Measurements from ENCODE around the gene MAML3. TPM values are rescaled to one million over a fixed set of nuclear protein-coding genes. Genes with fewer than 3 reads are reported as not detected.

MAML3 gene
- total RNA-seq, 5 donors from 2014 or later (not counting 1 experiment from before 2014, with no cell fraction given), result 2.0 to 3.4 (median 2.7) TPM

GRCh38 chr4:139844459-139845036 lies 309.4 kb downstream of the MAML3 start:
- Mint-ChIP-seq H3K9me3 (no peaks in the 10 kb centered on the region), H3K4me1 (no peaks in the 10 kb centered on the region), H3K4me3 (no peak overlapping the region), H3K27me3 (no peaks in the 10 kb centered on the region), H3K27ac (no peak overlapping the region), H3K36me3 (no peaks in the 10 kb centered on the region)
- DNase-seq (no peak), ATAC-seq (replicated peaks in 1 of 4) (no peak)
- H3K4me1 ChIP-seq (ENCODE audit: control insufficient read depth in 1 of 2, extremely low read depth in 1 of 2, insufficient read depth in 2 of 2, low read length in 2 of 2), result no peaks in the 10 kb centered on the region
- CTCF ChIA-PET, result no interaction called here
- POLR2A ChIA-PET, result no interaction called here
- no peak overlapping the region for H3K4me3 ChIP-seq (ENCODE audit: control insufficient read depth in 1 of 2, extremely low read depth in 1 of 2, low read length in 1 of 2)
- no peaks in the 10 kb centered on the region for H3K27me3 ChIP-seq (replicated peaks in 1 of 2; ENCODE audit: control insufficient read depth in 2 of 2, extremely low read depth in 1 of 2, insufficient read depth in 2 of 2, low read length in 1 of 2)
- H3K9me3 ChIP-seq, result no peaks in the 10 kb centered on the region
- H3K36me3 ChIP-seq (ENCODE audit: control insufficient read depth in 2 of 2, extremely low read depth in 1 of 2, insufficient read depth in 1 of 2, low read length in 1 of 2), result no peaks in the 10 kb centered on the region
- no peak overlapping the region for H3K27ac ChIP-seq (ENCODE audit: low read length)

GRCh38 chr4:139844057-139844456 lies 309.9 kb downstream of the MAML3 start:
- DNase-seq (no peak), ATAC-seq (replicated peaks in 1 of 4) (no peak)
- Mint-ChIP-seq H3K4me3 (no peak overlapping the region), H3K27ac (no peak overlapping the region), H3K36me3 (no peaks in the 10 kb centered on the region), H3K9me3 (no peaks in the 10 kb centered on the region), H3K4me1 (no peaks in the 10 kb centered on the region), H3K27me3 (no peaks in the 10 kb centered on the region)
- WGBS (ENCODE audit: insufficient coverage), result no CpG with 5 or more reads among the region's 2 CpGs
- H3K9me3 ChIP-seq, result no peaks in the 10 kb centered on the region
- H3K36me3 ChIP-seq (ENCODE audit: control insufficient read depth in 2 of 2, extremely low read depth in 1 of 2, insufficient read depth in 1 of 2, low read length in 1 of 2), result no peaks in the 10 kb centered on the region
- ChIA-PET POLR2A (no interaction called here), CTCF (interaction anchor here in 1 of 2 donors (1.3 kb wide), 1 partner anchor 13 kb away, joined by 3 read pairs; no protein-coding TSS in a partner anchor)
- H3K27ac ChIP-seq (ENCODE audit: low read length), result no peak overlapping the region
- no peaks in the 10 kb centered on the region for H3K27me3 ChIP-seq (replicated peaks in 1 of 2; ENCODE audit: control insufficient read depth in 2 of 2, extremely low read depth in 1 of 2, insufficient read depth in 2 of 2, low read length in 1 of 2)
- no peak overlapping the region for H3K4me3 ChIP-seq (ENCODE audit: control insufficient read depth in 1 of 2, extremely low read depth in 1 of 2, low read length in 1 of 2)
- no peaks in the 10 kb centered on the region for H3K4me1 ChIP-seq (ENCODE audit: control insufficient read depth in 1 of 2, extremely low read depth in 1 of 2, insufficient read depth in 2 of 2, low read length in 2 of 2)

- no peaks in the 10 kb centered on the region for H3K27me3 ChIP-seq (replicated peaks in 1 of 2; ENCODE audit: control insufficient read depth in 2 of 2, extremely low read depth in 1 of 2, insufficient read depth in 2 of 2, low read length in 1 of 2)
- 62% methylated on average over 2 of the region's 5 CpGs for WGBS (ENCODE audit: insufficient coverage)
- H3K4me1 Mint-ChIP-seq, result no peaks in the 10 kb centered on the region
- ATAC-seq (replicated peaks in 1 of 4), result no peak
- H3K27me3 Mint-ChIP-seq, result no peaks in the 10 kb centered on the region
- no peak overlapping the region for H3K27ac Mint-ChIP-seq
- H3K9me3 Mint-ChIP-seq, result no peaks in the 10 kb centered on the region
- H3K36me3 Mint-ChIP-seq, result no peaks in the 10 kb centered on the region
- no peaks in the 10 kb centered on the region for H3K9me3 ChIP-seq
- no peak overlapping the region for H3K27ac ChIP-seq (ENCODE audit: low read length)
- H3K4me3 ChIP-seq (ENCODE audit: control insufficient read depth in 1 of 2, extremely low read depth in 1 of 2, low read length in 1 of 2), result no peak overlapping the region
- H3K4me1 ChIP-seq (ENCODE audit: control insufficient read depth in 1 of 2, extremely low read depth in 1 of 2, insufficient read depth in 2 of 2, low read length in 2 of 2), result no peaks in the 10 kb centered on the region
- ChIA-PET CTCF (interaction anchor here in 1 of 2 donors (1.3 kb wide), 1 partner anchor 14 kb away, joined by 3 read pairs; no protein-coding TSS in a partner anchor), POLR2A (no interaction called here)
- no peak for DNase-seq
- no peaks in the 10 kb centered on the region for H3K36me3 ChIP-seq (ENCODE audit: control insufficient read depth in 2 of 2, extremely low read depth in 1 of 2, insufficient read depth in 1 of 2, low read length in 1 of 2)
- H3K4me3 Mint-ChIP-seq, result no peak overlapping the region
These were observed 310.3 kb downstream of the MAML3 start for GRCh38 chr4:139843641-139844040.

GRCh38 chr4:139841464-139842195 lies 312.4 kb downstream of the MAML3 start:
- Histone ChIP-seq H3K4me1 (ENCODE audit: control insufficient read depth in 1 of 2, extremely low read depth in 1 of 2, insufficient read depth in 2 of 2, low read length in 2 of 2) (no peaks in the 10 kb centered on the region), H3K27ac (ENCODE audit: low read length) (no peak overlapping the region), H3K36me3 (ENCODE audit: control insufficient read depth in 2 of 2, extremely low read depth in 1 of 2, insufficient read depth in 1 of 2, low read length in 1 of 2) (no peaks in the 10 kb centered on the region), H3K4me3 (ENCODE audit: control insufficient read depth in 1 of 2, extremely low read depth in 1 of 2, low read length in 1 of 2) (no peak overlapping the region), H3K27me3 (replicated peaks in 1 of 2; ENCODE audit: control insufficient read depth in 2 of 2, extremely low read depth in 1 of 2, insufficient read depth in 2 of 2, low read length in 1 of 2) (no peaks in the 10 kb centered on the region), H3K9me3 (no peaks in the 10 kb centered on the region)
- ChIA-PET CTCF (no interaction called here), POLR2A (no interaction called here)
- DNase-seq (peak in 1 of 35 experiments; percentile 15), ATAC-seq (replicated peaks in 1 of 4) (no peak)
- Mint-ChIP-seq H3K27ac (no peak overlapping the region), H3K9me3 (no peaks in the 10 kb centered on the region), H3K36me3 (no peaks in the 10 kb centered on the region), H3K4me3 (no peak overlapping the region), H3K4me1 (no peaks in the 10 kb centered on the region), H3K27me3 (no peaks in the 10 kb centered on the region)
- 70% methylated on average over 8 of the region's 10 CpGs for whole genome bisulfite sequencing (ENCODE audit: insufficient coverage)

GRCh38 chr4:139840773-139841172 lies 313.2 kb downstream of the MAML3 start:
- Mint-ChIP-seq H3K27ac (no peak overlapping the region), H3K27me3 (no peaks in the 10 kb centered on the region), H3K9me3 (no peaks in the 10 kb centered on the region), H3K36me3 (no peaks in the 10 kb centered on the region), H3K4me3 (no peak overlapping the region), H3K4me1 (no peaks in the 10 kb centered on the region)
- no peak overlapping the region for H3K27ac ChIP-seq (ENCODE audit: low read length)
- H3K9me3 ChIP-seq, result no peaks in the 10 kb centered on the region
- H3K4me1 ChIP-seq (ENCODE audit: control insufficient read depth in 1 of 2, extremely low read depth in 1 of 2, insufficient read depth in 2 of 2, low read length in 2 of 2), result no peaks in the 10 kb centered on the region
- no CpG with 5 or more reads among the region's 2 CpGs for WGBS (ENCODE audit: insufficient coverage)
- CTCF ChIA-PET, result no interaction called here
- H3K4me3 ChIP-seq (ENCODE audit: control insufficient read depth in 1 of 2, extremely low read depth in 1 of 2, low read length in 1 of 2), result no peak overlapping the region
- POLR2A ChIA-PET, result no interaction called here
- no peak for ATAC-seq (replicated peaks in 1 of 4)
- DNase-seq, result no peak
- H3K36me3 ChIP-seq (ENCODE audit: control insufficient read depth in 2 of 2, extremely low read depth in 1 of 2, insufficient read depth in 1 of 2, low read length in 1 of 2), result no peaks in the 10 kb centered on the region
- H3K27me3 ChIP-seq (replicated peaks in 1 of 2; ENCODE audit: control insufficient read depth in 2 of 2, extremely low read depth in 1 of 2, insufficient read depth in 2 of 2, low read length in 1 of 2), result no peaks in the 10 kb centered on the region

- POLR2A ChIA-PET, result no interaction called here
- Mint-ChIP-seq H3K27ac (no peak overlapping the region), H3K4me3 (no peak overlapping the region), H3K36me3 (no peaks in the 10 kb centered on the region), H3K4me1 (no peaks in the 10 kb centered on the region), H3K9me3 (no peaks in the 10 kb centered on the region), H3K27me3 (no peaks in the 10 kb centered on the region)
- DNase-seq (no peak), ATAC-seq (replicated peaks in 1 of 4) (no peak)
- Histone ChIP-seq H3K27me3 (replicated peaks in 1 of 2; ENCODE audit: control insufficient read depth in 2 of 2, extremely low read depth in 1 of 2, insufficient read depth in 2 of 2, low read length in 1 of 2) (no peaks in the 10 kb centered on the region), H3K36me3 (ENCODE audit: control insufficient read depth in 2 of 2, extremely low read depth in 1 of 2, insufficient read depth in 1 of 2, low read length in 1 of 2) (no peaks in the 10 kb centered on the region), H3K27ac (ENCODE audit: low read length) (no peak overlapping the region), H3K4me3 (ENCODE audit: control insufficient read depth in 1 of 2, extremely low read depth in 1 of 2, low read length in 1 of 2) (no peak overlapping the region), H3K4me1 (ENCODE audit: control insufficient read depth in 1 of 2, extremely low read depth in 1 of 2, insufficient read depth in 2 of 2, low read length in 2 of 2) (no peaks in the 10 kb centered on the region), H3K9me3 (no peaks in the 10 kb centered on the region)
- CTCF ChIA-PET, result interaction anchor here in 1 of 2 donors (0.6 kb wide), 1 partner anchor 96 kb away, joined by 3 read pairs; no protein-coding TSS in a partner anchor
- WGBS (ENCODE audit: insufficient coverage), result 79% methylated on average over 2 of the region's 6 CpGs
These were observed 314.5 kb downstream of the MAML3 start for GRCh38 chr4:139839403-139840031.

Data from T-cell (primary cell).